Measurements from ENCODE around the gene DENND2C.

The DENND2C gene

DNA sequence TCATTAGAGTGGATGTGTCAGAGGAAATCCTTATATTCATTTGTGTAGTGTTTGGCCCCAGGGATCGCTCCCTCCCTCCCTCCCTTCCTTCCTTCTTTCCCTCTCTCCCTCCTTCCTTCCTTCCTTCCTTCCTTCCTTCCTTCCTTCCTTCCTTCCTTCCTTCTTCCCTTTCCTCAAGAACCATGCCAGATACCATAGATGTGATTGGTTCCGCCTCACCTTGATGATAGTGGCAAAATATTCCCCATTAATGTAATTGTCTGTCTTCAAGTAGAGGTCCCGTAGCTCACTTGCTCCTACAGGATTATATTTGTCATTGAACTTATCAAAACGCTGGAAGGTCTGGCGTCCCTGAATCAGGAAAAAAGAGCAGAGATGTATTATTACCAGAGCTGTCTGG is 7.8 kb upstream of the DENND2C start:
- TF ChIP-seq, protein P1, sequence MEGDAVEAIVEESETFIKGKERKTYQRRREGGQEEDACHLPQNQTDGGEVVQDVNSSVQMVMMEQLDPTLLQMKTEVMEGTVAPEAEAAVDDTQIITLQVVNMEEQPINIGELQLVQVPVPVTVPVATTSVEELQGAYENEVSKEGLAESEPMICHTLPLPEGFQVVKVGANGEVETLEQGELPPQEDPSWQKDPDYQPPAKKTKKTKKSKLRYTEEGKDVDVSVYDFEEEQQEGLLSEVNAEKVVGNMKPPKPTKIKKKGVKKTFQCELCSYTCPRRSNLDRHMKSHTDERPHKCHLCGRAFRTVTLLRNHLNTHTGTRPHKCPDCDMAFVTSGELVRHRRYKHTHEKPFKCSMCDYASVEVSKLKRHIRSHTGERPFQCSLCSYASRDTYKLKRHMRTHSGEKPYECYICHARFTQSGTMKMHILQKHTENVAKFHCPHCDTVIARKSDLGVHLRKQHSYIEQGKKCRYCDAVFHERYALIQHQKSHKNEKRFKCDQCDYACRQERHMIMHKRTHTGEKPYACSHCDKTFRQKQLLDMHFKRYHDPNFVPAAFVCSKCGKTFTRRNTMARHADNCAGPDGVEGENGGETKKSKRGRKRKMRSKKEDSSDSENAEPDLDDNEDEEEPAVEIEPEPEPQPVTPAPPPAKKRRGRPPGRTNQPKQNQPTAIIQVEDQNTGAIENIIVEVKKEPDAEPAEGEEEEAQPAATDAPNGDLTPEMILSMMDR (conservative IDR thresholded peaks at IDR 0.05; ENCODE audit: low read depth, low read length) = no peak
- no peak for DNase-seq (ENCODE audit: low read depth)
- no peak overlapping the region for H3K4me3 ChIP-seq (ENCODE audit: low read length)

DNA sequence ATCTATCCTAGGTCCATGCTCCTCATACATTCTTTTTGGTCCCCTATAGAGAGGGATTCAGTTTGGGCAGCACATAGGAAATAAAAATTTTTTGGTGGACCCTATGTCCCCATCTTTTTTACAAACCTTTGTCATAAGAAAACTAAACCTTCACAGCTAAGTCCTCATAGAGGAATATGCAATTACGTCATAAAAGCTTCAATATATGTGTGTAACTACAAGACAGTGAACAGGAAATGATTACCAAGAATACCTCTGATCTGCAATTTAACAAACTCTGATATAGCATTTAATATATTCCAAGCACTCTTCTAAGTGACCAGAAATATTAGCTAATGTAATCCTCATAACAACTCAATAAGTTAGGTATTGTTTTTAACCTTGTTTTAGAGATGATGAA is 6.3 kb upstream of the DENND2C start:
- no peak for DNase-seq (ENCODE audit: low read depth)
- TF ChIP-seq, protein P1 (conservative IDR thresholded peaks at IDR 0.05; ENCODE audit: low read depth, low read length) = no peak
- no peak overlapping the region for H3K4me3 ChIP-seq (ENCODE audit: low read length)

DNA sequence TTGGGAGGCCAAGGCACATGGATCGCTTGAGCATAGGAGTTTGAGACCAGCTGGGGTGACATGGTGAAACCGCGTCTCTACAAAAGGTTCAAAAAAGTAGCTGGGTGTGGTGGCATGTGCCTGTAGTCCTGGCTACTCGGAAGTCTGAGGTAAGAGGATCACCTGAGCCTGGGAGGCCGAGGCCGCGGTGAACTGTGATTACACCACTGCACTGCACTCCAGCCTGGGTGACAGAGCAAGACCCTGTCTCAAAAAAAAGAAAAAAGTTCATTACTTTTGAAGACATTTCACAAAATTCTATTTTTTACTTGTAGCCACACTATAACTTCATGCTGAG is 2.1 kb upstream of the DENND2C start:
- no peak for DNase-seq (ENCODE audit: low read depth)
- no peak overlapping the region for H3K4me3 ChIP-seq (ENCODE audit: low read length)
- TF ChIP-seq, protein P1 (conservative IDR thresholded peaks at IDR 0.05; ENCODE audit: low read depth, low read length) = no peak

DNA sequence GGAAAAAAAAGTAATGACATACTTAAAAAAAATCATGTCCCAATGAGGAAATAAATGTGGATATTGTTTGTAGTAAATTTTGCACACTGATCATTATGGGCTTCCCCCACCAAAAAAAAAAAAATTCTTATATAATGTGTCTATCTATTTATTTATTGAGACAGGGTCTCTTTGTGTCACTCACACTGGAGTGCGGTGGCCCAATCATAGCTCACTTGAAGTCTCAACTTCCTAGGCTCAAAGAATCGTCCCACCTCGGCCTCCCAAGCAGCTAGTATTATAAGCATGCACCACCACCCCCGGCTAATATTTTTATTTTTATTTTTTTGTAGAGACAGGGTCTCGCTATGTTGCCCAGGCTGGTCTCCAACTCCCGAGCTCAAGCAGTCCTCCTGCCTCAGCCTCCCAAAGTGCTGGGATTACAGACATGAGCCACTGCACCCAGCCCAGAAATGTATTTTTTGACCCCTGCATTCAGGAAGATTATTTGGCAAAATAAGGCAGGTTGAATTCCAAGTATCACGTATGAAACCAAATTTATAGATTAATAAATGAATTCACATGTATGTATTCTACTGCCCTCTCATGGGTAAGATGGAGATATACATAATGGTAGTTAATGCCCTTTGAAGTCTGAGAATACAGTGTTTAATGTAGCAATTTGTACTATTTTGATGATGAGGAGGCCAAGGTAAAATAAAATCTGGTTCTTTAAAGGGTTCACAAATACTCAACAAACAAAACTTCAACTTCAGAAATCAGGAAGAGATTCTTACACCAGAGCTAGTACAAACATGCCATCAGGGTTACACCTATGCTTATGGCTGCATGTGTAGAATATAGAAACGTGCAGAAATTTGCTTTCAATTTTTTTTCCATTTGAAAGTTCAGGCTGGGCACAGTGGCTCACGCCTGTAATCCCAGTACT is 1.4 kb upstream of the DENND2C start:
- H3K4me3 ChIP-seq (ENCODE audit: low read length) = no peak overlapping the region
- DNase-seq (ENCODE audit: low read depth) = no peak
- TF ChIP-seq, protein P1 (conservative IDR thresholded peaks at IDR 0.05; ENCODE audit: low read depth, low read length) = peak; percentile 41

DNA sequence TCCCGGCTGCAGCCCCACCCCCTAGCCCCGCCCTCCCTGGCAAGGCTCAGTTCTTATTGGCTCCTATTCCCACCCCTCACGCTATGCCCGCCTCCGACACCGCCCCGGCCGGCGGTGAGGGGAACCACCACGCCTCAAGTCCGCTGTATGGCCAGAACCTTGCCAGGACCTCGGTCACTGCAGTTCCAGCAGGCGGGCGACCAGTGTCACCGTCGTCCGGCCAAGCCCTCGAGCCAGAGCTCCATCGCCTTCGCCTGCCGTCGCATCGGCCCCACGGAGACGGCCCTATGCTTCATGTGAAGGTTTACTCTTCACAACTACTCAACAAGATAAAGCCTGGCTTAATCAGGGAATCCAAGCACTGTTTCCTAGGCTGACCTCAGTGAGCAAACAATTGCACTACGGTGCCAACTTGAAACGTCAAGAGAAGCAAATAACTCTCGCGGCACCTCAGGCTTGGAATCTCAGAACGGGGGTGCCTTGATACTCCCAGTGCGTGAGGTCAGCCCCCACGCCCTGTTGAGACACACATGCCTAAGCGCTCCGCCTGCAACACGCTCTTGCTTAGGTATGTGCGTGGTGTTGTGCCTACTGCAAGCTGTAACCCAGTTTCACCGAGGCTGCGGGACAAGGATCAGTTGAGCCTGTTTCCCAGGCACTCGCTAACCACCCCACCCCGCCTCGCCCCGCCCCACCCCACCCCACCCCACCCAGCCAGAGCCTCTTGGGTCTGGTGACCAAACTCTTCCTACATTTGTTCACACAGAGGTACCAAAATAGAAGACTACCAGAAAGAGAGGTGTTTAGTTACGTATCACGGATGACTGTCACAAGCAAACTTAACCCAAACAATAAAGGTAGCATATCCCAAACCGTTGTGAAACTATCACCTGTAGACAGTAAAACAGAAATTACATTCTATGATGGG is 498 bp upstream of the DENND2C start:
- TF ChIP-seq, protein P1 (conservative IDR thresholded peaks at IDR 0.05; ENCODE audit: low read depth, low read length) = no peak
- DNase-seq (ENCODE audit: low read depth) = peak; percentile 42
- peak overlapping the region; percentile 64 for H3K4me3 ChIP-seq (ENCODE audit: low read length)

DNA sequence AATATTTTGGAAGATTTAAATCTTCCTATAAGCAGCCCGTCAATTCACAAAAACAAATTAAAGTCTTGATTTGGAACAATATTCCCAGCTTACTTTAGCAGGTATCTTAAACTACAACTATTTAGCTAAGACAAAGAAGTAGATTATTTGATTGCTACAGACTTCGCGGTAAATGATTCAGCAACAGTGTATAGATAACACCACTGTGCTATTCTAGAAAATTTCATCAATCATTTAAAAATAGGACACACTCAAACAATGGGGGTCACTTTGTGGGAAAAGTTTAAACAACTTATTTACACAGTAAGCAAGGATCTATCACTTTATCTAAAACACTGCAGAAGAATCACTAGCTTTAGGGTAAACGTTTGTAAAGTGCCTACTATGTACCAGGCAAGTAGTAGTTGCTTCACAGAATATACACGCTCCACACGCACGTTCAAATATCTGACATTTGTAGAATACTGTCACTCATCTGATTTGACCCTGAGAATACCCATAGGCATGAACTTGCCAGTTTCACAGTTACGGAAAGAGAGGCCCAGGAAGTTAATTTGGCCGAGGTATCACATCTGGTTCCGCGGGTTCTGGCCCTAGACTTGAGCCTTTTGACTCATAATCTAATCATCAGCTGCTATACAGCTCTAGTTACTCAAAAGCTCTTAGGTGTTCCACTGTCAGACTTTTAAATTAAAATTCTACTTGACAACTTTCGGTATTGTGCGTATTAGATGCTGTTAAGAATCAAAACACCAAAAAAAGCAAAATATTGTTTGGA is 876 bp downstream of the DENND2C start:
- H3K4me3 ChIP-seq (ENCODE audit: low read length) = peak overlapping the region; percentile 64
- DNase-seq (ENCODE audit: low read depth) = no peak
- TF ChIP-seq, protein P1 (conservative IDR thresholded peaks at IDR 0.05; ENCODE audit: low read depth, low read length) = no peak

Data from retinal pigment epithelial cell (primary cell).